Measurements from ENCODE around the gene ZNF333.

DNA sequence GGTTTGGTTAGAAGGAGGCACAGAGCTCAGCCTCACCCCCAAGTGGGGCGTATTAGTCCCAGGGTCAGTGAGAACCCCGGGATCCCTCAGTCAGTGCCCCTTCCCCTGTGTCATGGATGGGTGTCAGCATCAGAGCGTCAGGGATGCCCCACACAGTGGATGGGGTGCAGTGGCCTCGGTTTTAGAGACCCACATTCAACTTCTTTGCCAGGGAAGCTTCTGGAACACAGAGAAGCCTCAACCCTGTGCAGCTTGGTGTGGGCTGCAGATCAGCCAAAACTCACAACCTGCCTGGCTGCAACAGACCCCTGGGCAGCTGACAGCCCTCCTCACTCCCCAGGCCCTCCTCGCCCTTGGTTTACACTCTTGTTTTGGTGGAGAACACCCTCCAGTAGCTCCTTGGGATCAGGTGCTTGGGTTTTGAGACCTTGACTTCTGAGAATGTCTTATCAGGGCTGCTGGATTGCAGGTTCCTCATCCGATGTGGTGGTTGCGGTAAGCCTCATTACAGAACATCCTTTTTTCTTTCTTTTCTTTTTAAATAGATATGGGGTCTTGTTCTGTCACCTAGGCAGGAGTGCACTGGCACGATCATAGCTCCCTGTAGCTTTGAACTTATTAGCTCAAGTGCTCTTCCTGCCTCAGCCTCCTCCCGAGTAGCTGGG is 11.0 kb downstream of the ZNF333 start:
- TF ChIP-seq, protein P1, sequence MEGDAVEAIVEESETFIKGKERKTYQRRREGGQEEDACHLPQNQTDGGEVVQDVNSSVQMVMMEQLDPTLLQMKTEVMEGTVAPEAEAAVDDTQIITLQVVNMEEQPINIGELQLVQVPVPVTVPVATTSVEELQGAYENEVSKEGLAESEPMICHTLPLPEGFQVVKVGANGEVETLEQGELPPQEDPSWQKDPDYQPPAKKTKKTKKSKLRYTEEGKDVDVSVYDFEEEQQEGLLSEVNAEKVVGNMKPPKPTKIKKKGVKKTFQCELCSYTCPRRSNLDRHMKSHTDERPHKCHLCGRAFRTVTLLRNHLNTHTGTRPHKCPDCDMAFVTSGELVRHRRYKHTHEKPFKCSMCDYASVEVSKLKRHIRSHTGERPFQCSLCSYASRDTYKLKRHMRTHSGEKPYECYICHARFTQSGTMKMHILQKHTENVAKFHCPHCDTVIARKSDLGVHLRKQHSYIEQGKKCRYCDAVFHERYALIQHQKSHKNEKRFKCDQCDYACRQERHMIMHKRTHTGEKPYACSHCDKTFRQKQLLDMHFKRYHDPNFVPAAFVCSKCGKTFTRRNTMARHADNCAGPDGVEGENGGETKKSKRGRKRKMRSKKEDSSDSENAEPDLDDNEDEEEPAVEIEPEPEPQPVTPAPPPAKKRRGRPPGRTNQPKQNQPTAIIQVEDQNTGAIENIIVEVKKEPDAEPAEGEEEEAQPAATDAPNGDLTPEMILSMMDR (IDR thresholded peaks at IDR 0.05), result no peak
- TF ChIP-seq POLR2A (IDR thresholded peaks at IDR 0.05) (no peak), POLR2AphosphoS5 (IDR thresholded peaks at IDR 0.05) (no peak)
